ENCODE data around the gene COL25A1. TPM values are rescaled to one million over a fixed set of nuclear protein-coding genes. Genes with fewer than 3 reads are reported as not detected.

COL25A1 gene
- total RNA-seq, 4 donors from 2014 or later, result 2.5 TPM; not detected in 3

- Histone ChIP-seq H3K36me3 (no peaks in the 10 kb centered on the region), H3K4me1 (no peaks in the 10 kb centered on the region), H3K27me3 (no peaks in the 10 kb centered on the region), H3K9me3 (no peaks in the 10 kb centered on the region), H3K27ac (no peak overlapping the region), H3K4me3 (no peak overlapping the region)
- DNase-seq, result no peak
- no peak for TF ChIP-seq CTCF (IDR thresholded peaks at IDR 0.05)
- TF ChIP-seq POLR2A (IDR thresholded peaks at IDR 0.05), result no peak
These were observed 135.9 kb downstream of the COL25A1 start for GRCh38 chr4:109166586-109166985.

DNA sequence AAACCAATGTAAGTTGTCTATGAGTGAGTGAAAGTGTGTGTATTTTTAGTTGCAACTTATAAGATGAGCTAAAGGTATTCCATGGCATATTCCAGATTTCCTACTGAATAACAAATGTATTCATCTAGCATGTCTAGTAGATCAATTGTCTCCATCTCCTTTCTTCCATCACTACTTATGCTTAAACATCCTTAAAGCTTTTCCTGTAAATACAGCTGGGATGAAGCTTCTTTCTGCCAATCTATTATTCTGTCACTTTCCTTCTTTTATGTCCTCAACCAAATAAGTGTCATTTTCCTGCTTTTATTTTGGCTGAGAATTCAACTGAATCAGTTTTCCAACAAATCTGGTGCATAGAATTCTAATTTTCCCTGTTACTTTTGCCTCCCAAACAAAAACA, 136.3 kb downstream of the COL25A1 start:
- no peak for DNase-seq
- H3K9me3 ChIP-seq, result no peaks in the 10 kb centered on the region

GRCh38 chr4:109164011-109164410, 138.4 kb downstream of the COL25A1 start:
- H3K27ac ChIP-seq, result no peak overlapping the region
- no peak for DNase-seq

More for the DNA sequence above, 136.3 kb downstream of the COL25A1 start:
- H3K4me1 ChIP-seq, result no peaks in the 10 kb centered on the region
- H3K27ac ChIP-seq, result no peak overlapping the region
- no peak overlapping the region for H3K4me3 ChIP-seq
- no peaks in the 10 kb centered on the region for H3K36me3 ChIP-seq
- H3K27me3 ChIP-seq, result no peaks in the 10 kb centered on the region
- TF ChIP-seq POLR2A (IDR thresholded peaks at IDR 0.05) (no peak), CTCF (IDR thresholded peaks at IDR 0.05) (no peak)

DNA sequence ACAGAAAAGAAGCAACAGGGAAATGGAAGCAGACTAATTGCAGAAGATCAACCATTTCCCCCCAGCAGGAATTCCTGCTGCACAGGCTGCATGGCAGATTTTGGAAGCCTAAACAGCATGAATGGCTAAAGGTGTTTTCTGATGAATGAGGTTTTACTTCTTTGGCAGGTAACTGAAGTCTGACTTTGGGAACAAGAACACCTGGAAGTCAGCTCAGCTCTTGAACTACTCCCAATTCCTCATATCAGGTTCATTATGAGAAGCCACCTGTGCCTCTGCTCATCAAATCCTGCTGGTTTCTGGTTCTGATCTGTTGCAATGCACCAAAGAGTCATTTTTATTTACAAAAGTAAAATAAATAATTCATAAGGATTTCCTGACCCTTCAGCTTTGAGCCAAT, 139.0 kb downstream of the COL25A1 start:
- no peak for DNase-seq
- H3K36me3 ChIP-seq, result no peaks in the 10 kb centered on the region
- no peaks in the 10 kb centered on the region for H3K27me3 ChIP-seq
- TF ChIP-seq CTCF (IDR thresholded peaks at IDR 0.05) (no peak), POLR2A (IDR thresholded peaks at IDR 0.05) (no peak)
- H3K4me3 ChIP-seq, result no peak overlapping the region
- H3K27ac ChIP-seq, result no peak overlapping the region
- no peaks in the 10 kb centered on the region for H3K4me1 ChIP-seq
- H3K9me3 ChIP-seq, result no peaks in the 10 kb centered on the region

More at GRCh38 chr4:109164011-109164410, 138.4 kb downstream of the COL25A1 start:
- H3K36me3 ChIP-seq, result no peaks in the 10 kb centered on the region
- no peak overlapping the region for H3K4me3 ChIP-seq
- H3K27me3 ChIP-seq, result no peaks in the 10 kb centered on the region
- no peak for TF ChIP-seq CTCF (IDR thresholded peaks at IDR 0.05)
- TF ChIP-seq POLR2A (IDR thresholded peaks at IDR 0.05), result no peak
- H3K4me1 ChIP-seq, result no peaks in the 10 kb centered on the region
- H3K9me3 ChIP-seq, result no peaks in the 10 kb centered on the region

GRCh38 chr4:109162759-109163158, 139.7 kb downstream of the COL25A1 start:
- Histone ChIP-seq H3K4me3 (no peak overlapping the region), H3K27me3 (no peaks in the 10 kb centered on the region), H3K4me1 (no peaks in the 10 kb centered on the region), H3K9me3 (no peaks in the 10 kb centered on the region), H3K27ac (no peak overlapping the region), H3K36me3 (no peaks in the 10 kb centered on the region)
- no peak for TF ChIP-seq POLR2A (IDR thresholded peaks at IDR 0.05)
- TF ChIP-seq CTCF (IDR thresholded peaks at IDR 0.05), result no peak
- no peak for DNase-seq

GRCh38 chr4:109160494-109160893, 142.0 kb downstream of the COL25A1 start:
- no peaks in the 10 kb centered on the region for H3K9me3 ChIP-seq
- TF ChIP-seq CTCF (IDR thresholded peaks at IDR 0.05) (no peak), POLR2A (IDR thresholded peaks at IDR 0.05) (no peak)
- H3K27me3 ChIP-seq, result no peaks in the 10 kb centered on the region
- no peaks in the 10 kb centered on the region for H3K36me3 ChIP-seq
- no peak overlapping the region for H3K4me3 ChIP-seq
- no peak for DNase-seq
- no peaks in the 10 kb centered on the region for H3K4me1 ChIP-seq
- no peak overlapping the region for H3K27ac ChIP-seq
